Osteocyte (in vitro differentiated cells): ENCODE results near the gene LARP6. TPM values are rescaled to one million over a fixed set of nuclear protein-coding genes. Genes with fewer than 3 reads are reported as not detected.

Source experiments
- DNase-seq: peaks from one replicate; pipeline ENCODE4 v3.0.0; 2021; ENCODE audit warnings: mixed read lengths; ENCODE audit not compliant: unreplicated experiment; ENCODE audit errors: extremely low spot score
- H3K27ac Mint-ChIP-seq: one replicate; pipeline ENCODE4 v1.8.0; 2021; ENCODE audit warnings: mild to moderate bottlenecking, mixed read lengths; ENCODE audit not compliant: unreplicated experiment
- H3K27me3 Mint-ChIP-seq: one replicate; pipeline ENCODE4 v1.8.0; 2021; ENCODE audit warnings: mixed read lengths; ENCODE audit not compliant: unreplicated experiment
- H3K36me3 Mint-ChIP-seq: one replicate; pipeline ENCODE4 v1.8.0; 2021; ENCODE audit warnings: mixed read lengths; ENCODE audit not compliant: unreplicated experiment
- H3K4me1 Mint-ChIP-seq: one replicate; pipeline ENCODE4 v1.8.0; 2021; ENCODE audit warnings: mixed read lengths; ENCODE audit not compliant: unreplicated experiment
- H3K4me3 Mint-ChIP-seq: one replicate; pipeline ENCODE4 v1.8.0; 2021; ENCODE audit warnings: mild to moderate bottlenecking, moderate library complexity, mixed read lengths; ENCODE audit not compliant: unreplicated experiment
- H3K9me3 Mint-ChIP-seq: one replicate; pipeline ENCODE4 v1.8.0; 2021; ENCODE audit warnings: mixed read lengths; ENCODE audit not compliant: unreplicated experiment
- CTCF ChIP-seq: fragments of 200-600 bp; sonication (generic); IDR thresholded peaks from 2 replicates; pipeline ENCODE4 v1.5.0; 2021; ENCODE audit warnings: antibody characterized with exemption, mild to moderate bottlenecking, moderate library complexity
- total RNA-seq: library from RNA; stranded (reverse); gene quantifications from 2 replicates; pipeline ENCODE4 v1.2.1, GENCODE V29; 2021

Gene LARP6
- total RNA-seq, 1 donor from 2014 or later = 119 TPM

- H3K27ac Mint-ChIP-seq = peak overlapping the region; percentile 95
- no peaks in the 10 kb centered on the region for H3K27me3 Mint-ChIP-seq
- peaks cover 72% of the 10 kb centered on the region for H3K4me1 Mint-ChIP-seq
- no peak for DNase-seq
- peaks cover 24% of the 10 kb centered on the region for H3K36me3 Mint-ChIP-seq
- no peak for TF ChIP-seq CTCF
- H3K4me3 Mint-ChIP-seq = peak overlapping the region; percentile 90
- no peaks in the 10 kb centered on the region for H3K9me3 Mint-ChIP-seq
Observed at GRCh38 chr15:70853318-70853972, 512 bp downstream of the LARP6 start.

GRCh38 chr15:70852501-70853317, 1.2 kb downstream of the LARP6 start:
- Mint-ChIP-seq H3K4me1 (peaks cover 67% of the 10 kb centered on the region), H3K27ac (peak overlapping the region; percentile 95), H3K36me3 (peaks cover 30% of the 10 kb centered on the region), H3K27me3 (no peaks in the 10 kb centered on the region), H3K9me3 (no peaks in the 10 kb centered on the region), H3K4me3 (peak overlapping the region; percentile 90)
- DNase-seq = no peak
- TF ChIP-seq CTCF = no peak

- H3K9me3 Mint-ChIP-seq = no peaks in the 10 kb centered on the region
- H3K4me3 Mint-ChIP-seq = peak overlapping the region; percentile 90
- peaks cover 36% of the 10 kb centered on the region for H3K36me3 Mint-ChIP-seq
- no peak for TF ChIP-seq CTCF
- H3K4me1 Mint-ChIP-seq = peaks cover 61% of the 10 kb centered on the region
- DNase-seq = no peak
- H3K27ac Mint-ChIP-seq = peak overlapping the region; percentile 95
- no peaks in the 10 kb centered on the region for H3K27me3 Mint-ChIP-seq
Observed at GRCh38 chr15:70851889-70852288, 2.1 kb downstream of the LARP6 start.

GRCh38 chr15:70845602-70846360, 8.2 kb downstream of the LARP6 start:
- TF ChIP-seq CTCF = no peak
- peaks cover 54% of the 10 kb centered on the region for H3K36me3 Mint-ChIP-seq
- no peaks in the 10 kb centered on the region for H3K27me3 Mint-ChIP-seq
- H3K4me1 Mint-ChIP-seq = peaks cover 21% of the 10 kb centered on the region
- no peak for DNase-seq
- no peak overlapping the region for H3K4me3 Mint-ChIP-seq
- H3K27ac Mint-ChIP-seq = no peak overlapping the region
- H3K9me3 Mint-ChIP-seq = peaks cover 5% of the 10 kb centered on the region

GRCh38 chr15:70837476-70837875, 16.5 kb downstream of the LARP6 start:
- no peaks in the 10 kb centered on the region for H3K27me3 Mint-ChIP-seq
- H3K27ac Mint-ChIP-seq = no peak overlapping the region
- peaks cover 55% of the 10 kb centered on the region for H3K4me1 Mint-ChIP-seq
- H3K9me3 Mint-ChIP-seq = peaks cover 5% of the 10 kb centered on the region
- no peak overlapping the region for H3K4me3 Mint-ChIP-seq
- peak; percentile 17 for DNase-seq
- peaks cover 51% of the 10 kb centered on the region for H3K36me3 Mint-ChIP-seq
- no peak for TF ChIP-seq CTCF
